DMS153 (cell line): Measurements from ENCODE around the gene ERCC2.

Experiments
- DNase-seq: peaks from one replicate; lab custom pipeline; 2025; lab: John Stamatoyannopoulos, UW

ERCC2 gene

GRCh38 chr19:45401815-45402214 lies 31.4 kb upstream of the ERCC2 start:
- no peak for DNase-seq

- DNase-seq, result no peak
Observed at GRCh38 chr19:45400192-45400591, 29.8 kb upstream of the ERCC2 start.

GRCh38 chr19:45395821-45396617 lies 25.6 kb upstream of the ERCC2 start:
- DNase-seq, result no peak

- DNase-seq, result no peak
Observed at GRCh38 chr19:45391871-45392665, 21.7 kb upstream of the ERCC2 start.

- DNase-seq, result no peak
Observed at GRCh38 chr19:45391346-45391745, 21.0 kb upstream of the ERCC2 start.

- no peak for DNase-seq
Observed at GRCh38 chr19:45385392-45386221, 15.2 kb upstream of the ERCC2 start.

- no peak for DNase-seq
Observed at GRCh38 chr19:45382426-45382825, 12.1 kb upstream of the ERCC2 start.

- no peak for DNase-seq
Observed at GRCh38 chr19:45380107-45380506, 9.7 kb upstream of the ERCC2 start.

- DNase-seq, result no peak
Observed at GRCh38 chr19:45376045-45376724, 5.8 kb upstream of the ERCC2 start.

GRCh38 chr19:45368737-45369340 lies 1.5 kb downstream of the ERCC2 start:
- no peak for DNase-seq

- DNase-seq, result no peak
Observed at GRCh38 chr19:45368127-45368526, 2.2 kb downstream of the ERCC2 start.

GRCh38 chr19:45364696-45365095 lies 5.7 kb downstream of the ERCC2 start:
- DNase-seq, result no peak

- DNase-seq, result no peak
Observed at GRCh38 chr19:45363861-45364459, 6.4 kb downstream of the ERCC2 start.

- DNase-seq, result no peak
Observed at GRCh38 chr19:45362291-45362690, 8.1 kb downstream of the ERCC2 start.

- no peak for DNase-seq
Observed at GRCh38 chr19:45361608-45362007, 8.8 kb downstream of the ERCC2 start.

GRCh38 chr19:45358213-45358792 lies 12.1 kb downstream of the ERCC2 start:
- DNase-seq, result no peak

GRCh38 chr19:45357445-45357783 lies 13.0 kb downstream of the ERCC2 start:
- no peak for DNase-seq

- DNase-seq, result no peak
Observed at GRCh38 chr19:45356760-45357444, 13.5 kb downstream of the ERCC2 start.

GRCh38 chr19:45355910-45356309 lies 14.5 kb downstream of the ERCC2 start:
- no peak for DNase-seq

- no peak for DNase-seq
Observed at GRCh38 chr19:45355402-45355801, 15.0 kb downstream of the ERCC2 start.
